Esophagus squamous epithelium (tissue), 4 donors: ENCODE measurements around the gene RUNX3.

Experiments used
- CTCF ChIP-seq, 6 experiments: fragments of 450-650 bp in 4 of 6; fragments of 200-600 bp in 2 of 6; sonication (generic) in 2 of 6; IDR thresholded peaks; one replicate each; pipeline ENCODE4 v1.5.1; 2016 to 2019; ENCODE audit warnings: antibody characterized with exemption in 6 of 6, mild to moderate bottlenecking in 4 of 6, moderate library complexity in 4 of 6
- POLR2A ChIP-seq, 4 donors: fragments of 450-650 bp; IDR thresholded peaks; one replicate each; pipeline ENCODE4 v1.6.1; 2017; ENCODE audit warnings: antibody characterized with exemption in 4 of 4, mild to moderate bottlenecking in 4 of 4, moderate library complexity in 3 of 4

DNA sequence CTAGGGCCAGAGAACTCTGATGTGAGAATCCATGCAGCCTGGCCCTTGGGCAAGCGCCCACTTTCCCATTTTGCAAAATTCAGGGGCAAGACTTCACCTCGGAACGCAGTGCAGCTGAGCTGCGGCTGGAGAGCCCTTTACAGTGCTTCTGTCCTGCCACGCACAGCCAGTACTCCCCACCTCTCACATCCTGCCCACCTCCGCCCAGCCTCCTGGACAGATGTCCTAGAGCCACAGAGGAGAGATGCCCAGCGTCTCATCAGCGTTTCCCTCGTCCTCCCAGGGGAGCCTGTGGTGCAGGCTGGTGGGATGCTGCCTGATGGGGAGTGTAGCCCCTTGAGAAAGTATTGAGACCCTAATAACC, 29.6 kb downstream of the RUNX3 start:
- TF ChIP-seq CTCF (IDR thresholded peaks at IDR 0.05) (no peak), POLR2A (IDR thresholded peaks at IDR 0.05) (no peak)
